IMR-90 (cell line): ENCODE data around the gene NAP1L5. TPM values are rescaled to one million over a fixed set of nuclear protein-coding genes. Genes with fewer than 3 reads are reported as not detected.

Source experiments
- ATAC-seq: fragments of 200-7000 bp; cut with Tn5 transposase; 2 replicates; pipeline ENCODE4 v1.9.1; 2020; ENCODE audit warnings: low read depth, mild to moderate bottlenecking, moderate library complexity
- BruUV-seq: library from RNA; stranded (reverse); fragments of 400-500 nt; replicated peaks from 2 replicates; lab custom pipeline; 2021; lab: Mats Ljungman, UMichigan
- CTCF ChIA-PET: fragments of 300-600 bp; formaldehyde crosslinking; extraction: SDS; loops from one replicate; lab custom pipeline; 2021; ENCODE audit warnings: antibody characterized with exemption; lab: Yijun Ruan, JAX
- POLR2A ChIA-PET: fragments of 300-600 bp; sonication (Branson Sonifier 250); formaldehyde crosslinking; loops from one replicate; lab custom pipeline; 2022; ENCODE audit warnings: antibody characterized with exemption; ENCODE audit not compliant: unreplicated experiment; lab: Charles Lee
- DNase-seq: peaks from one replicate; pipeline ENCODE4 v3.0.0; 2013
- H2AFZ ChIP-seq: replicated peaks from 2 replicates; pipeline ENCODE3; 2013; ENCODE audit warnings: low read length, mild to moderate bottlenecking; ENCODE audit not compliant: poor library complexity
- H2AK5ac ChIP-seq: 2 replicates; pipeline ENCODE4 v1.6.1; 2013; ENCODE audit warnings: low read depth, low read length, inconsistent platforms
- H2AK9ac ChIP-seq: replicated peaks from 2 replicates; pipeline ENCODE3; 2013; ENCODE audit warnings: mild to moderate bottlenecking, low read depth, low read length, moderate library complexity; ENCODE audit not compliant: poor library complexity
- H2BK120ac ChIP-seq: 2 replicates; pipeline ENCODE4 v1.6.1; 2013; ENCODE audit warnings: low read depth, low read length, inconsistent platforms
- H2BK15ac ChIP-seq: 3 replicates; pipeline ENCODE4 v1.6.1; 2013; ENCODE audit warnings: low read depth, low read length, inconsistent platforms
- H2BK20ac ChIP-seq: 2 replicates; pipeline ENCODE4 v1.6.1; 2013; ENCODE audit warnings: low read depth, mild to moderate bottlenecking, inconsistent platforms, low read length, moderate library complexity
- H2BK5ac ChIP-seq: 2 replicates; pipeline ENCODE4 v1.6.1; 2013; ENCODE audit warnings: mild to moderate bottlenecking, low read depth, low read length, inconsistent platforms; ENCODE audit not compliant: poor library complexity, severe bottlenecking
- H3K14ac ChIP-seq: replicated peaks from 2 replicates; pipeline ENCODE4 v1.6.1; 2013; ENCODE audit warnings: low read depth, low read length, inconsistent platforms
- H3K18ac ChIP-seq: 2 replicates; pipeline ENCODE4 v1.6.1; 2013; ENCODE audit warnings: low read depth, low read length, control low read depth
- H3K23ac ChIP-seq: 2 replicates; pipeline ENCODE4 v1.6.1; 2013; ENCODE audit warnings: low read depth, low read length, inconsistent platforms
- H3K27ac ChIP-seq: 2 replicates; pipeline ENCODE4 v1.5.1; 2013; ENCODE audit warnings: mild to moderate bottlenecking, control low read depth, low read length; ENCODE audit not compliant: insufficient read depth
- H3K27me3 ChIP-seq: 2 replicates; pipeline ENCODE4 v1.6.1; 2013; ENCODE audit warnings: low read length; ENCODE audit not compliant: control insufficient read depth, insufficient read depth
- H3K36me3 ChIP-seq: 2 replicates; pipeline ENCODE4 v1.6.1; 2013; ENCODE audit warnings: low read length, mixed read lengths; ENCODE audit not compliant: control insufficient read depth, insufficient read depth
- H3K4ac ChIP-seq: 2 replicates; pipeline ENCODE4 v1.6.1; 2013; ENCODE audit warnings: low read depth, low read length, inconsistent platforms
- H3K4me1 ChIP-seq: 2 replicates; pipeline ENCODE4 v1.6.1; 2013; ENCODE audit warnings: low read length, mixed read lengths; ENCODE audit not compliant: control insufficient read depth, insufficient read depth
- H3K4me2 ChIP-seq: 2 replicates; pipeline ENCODE4 v1.6.1; 2013; ENCODE audit warnings: low read depth, mild to moderate bottlenecking, control low read depth, low read length, moderate library complexity
- H3K4me3 ChIP-seq: 2 replicates; pipeline ENCODE4 v1.5.1; 2013; ENCODE audit warnings: low read depth, mild to moderate bottlenecking, control low read depth, low read length, moderate library complexity; ENCODE audit not compliant: insufficient read depth
- H3K56ac ChIP-seq: 2 replicates; pipeline ENCODE4 v1.6.1; 2013; ENCODE audit warnings: low read length, inconsistent platforms; ENCODE audit not compliant: insufficient read depth; ENCODE audit errors: extremely low read depth
- H3K79me1 ChIP-seq, 2 experiments: 2 replicates each; pipeline ENCODE4 v1.6.1; 2013; ENCODE audit warnings: low read length in 2 of 2, inconsistent platforms in 1 of 2, low read depth in 1 of 2
- H3K9ac ChIP-seq: 2 replicates; pipeline ENCODE4 v1.6.1; 2013; ENCODE audit warnings: low read depth, low read length, control low read depth
- H3K9me1 ChIP-seq: 2 replicates; pipeline ENCODE4 v1.6.1; 2013; ENCODE audit warnings: low read length, inconsistent platforms; ENCODE audit not compliant: insufficient read depth
- H3K9me3 ChIP-seq: 2 replicates; pipeline ENCODE4 v1.6.1; 2013; ENCODE audit warnings: low read length; ENCODE audit not compliant: control insufficient read depth, insufficient read depth
- H4K20me1 ChIP-seq: 2 replicates; pipeline ENCODE4 v1.6.1; 2013; ENCODE audit warnings: low read length, inconsistent platforms; ENCODE audit not compliant: insufficient read depth
- H4K5ac ChIP-seq: 2 replicates; pipeline ENCODE4 v1.6.1; 2013; ENCODE audit warnings: mild to moderate bottlenecking, low read depth, low read length, control low read depth
- H4K8ac ChIP-seq, 2 experiments: 2 replicates each; pipeline ENCODE4 v1.6.1; 2013; ENCODE audit warnings: low read depth in 2 of 2, low read length in 2 of 2, control low read depth in 1 of 2, inconsistent platforms in 1 of 2
- H4K91ac ChIP-seq: 2 replicates; pipeline ENCODE4 v1.6.1; 2013; ENCODE audit warnings: low read depth, low read length, inconsistent platforms; ENCODE audit not compliant: insufficient read depth
- CEBPB ChIP-seq: IDR thresholded peaks from 2 replicates; pipeline ENCODE4 v1.6.1; 2012; ENCODE audit warnings: low read depth, low read length, improper control_type of control experiment
- ELK1 ChIP-seq: fragments of 150-350 bp; IDR thresholded peaks from 2 replicates; pipeline ENCODE4 v1.6.1; 2016; ENCODE audit warnings: low read depth, mild to moderate bottlenecking, low read length, moderate library complexity, borderline replicate concordance
- MAFK ChIP-seq: IDR thresholded peaks from 2 replicates; pipeline ENCODE4 v1.6.1; 2012; ENCODE audit warnings: low read depth, low read length, improper control_type of control experiment
- MXI1 ChIP-seq: IDR thresholded peaks from 2 replicates; pipeline ENCODE4 v1.6.1; 2012; ENCODE audit warnings: low read depth, mild to moderate bottlenecking, low read length, moderate library complexity, borderline replicate concordance
- POLR2A ChIP-seq: IDR thresholded peaks from 2 replicates; pipeline ENCODE4 v1.6.1; 2012; ENCODE audit warnings: mild to moderate bottlenecking, low read depth, low read length
- RFX5 ChIP-seq: IDR thresholded peaks from 2 replicates; pipeline ENCODE4 v1.8.0; 2012; ENCODE audit warnings: low read depth, mild to moderate bottlenecking, low read length, moderate library complexity
- WGBS, 2 experiments: methylation state at CpG; one replicate each; pipeline versions ENCODE4 v1.1.5 to v1.1.7; 2013; ENCODE audit warnings: missing lambda C conversion rate in 2 of 2; ENCODE audit not compliant: insufficient read length in 1 of 2; ENCODE audit errors: extremely low coverage in 2 of 2; 5-methylcytosine and 5-hydroxymethylcytosine counted together
- dilution Hi-C: fragments of 300-500 bp; cut with HindIII; formaldehyde crosslinking; loops from one replicate; pipeline ENCODE4 v1.14.3; 2018; ENCODE audit warnings: low sequenced_read_pairs; ENCODE audit not compliant: unreplicated experiment
- in situ Hi-C: fragments of 300-500 bp; cut with MboI; formaldehyde crosslinking; loops from 3 replicates; pipeline ENCODE4 v1.14.3; 2019; ENCODE audit warnings: low sequenced_read_pairs, inconsistent platforms, mixed read lengths
- intact Hi-C: fragments of 100-400 bp; cut with micrococcal nuclease; formaldehyde crosslinking; loops from 2 replicates; pipeline ENCODE4 v1.10.0; 2022
- microRNA-seq, 2 experiments: library from miRNA; stranded (forward) in 1 of 2; unstranded in 1 of 2; fragments of 10-50 nt in 1 of 2; fragments of <30 nt in 1 of 2; gene quantifications in 1 of 2; microRNA quantifications in 1 of 2; one replicate each; pipeline versions ENCODE3 to v1.1.0; 2013 to 2020; ENCODE audit not compliant: insufficient read depth in 1 of 2, insufficient read length in 1 of 2, unreplicated experiment in 1 of 2
- polyA plus RNA-seq, 3 experiments: library from polyadenylated mRNA; depleted of rRNA; stranded (reverse); fragments of >200 nt; gene quantifications; 2 replicates each; pipeline ENCODE4 v1.2.3, GENCODE V29; 2012; ENCODE audit warnings: low replicate concordance in 1 of 3
- small RNA-seq, 5 experiments: library from RNA; depleted of rRNA; stranded (forward); fragments of <200 nt; gene quantifications; one replicate each; pipeline ENCODE3, GENCODE V24; 2012
- total RNA-seq: library from RNA; depleted of rRNA; stranded (reverse); fragments of >200 nt; gene quantifications from 2 replicates; pipeline ENCODE4 v1.2.3, GENCODE V29; 2012; rRNA removed

The NAP1L5 gene
- total and polyA plus RNA-seq, 2 of the 4 experiments (the other 2 are of a cell fraction) = 3.9 to 5.3 TPM

- no peak for TF ChIP-seq CEBPB
Measured at GRCh38 chr4:88646528-88647280, 50.9 kb downstream of the NAP1L5 start (continued).

DNA sequence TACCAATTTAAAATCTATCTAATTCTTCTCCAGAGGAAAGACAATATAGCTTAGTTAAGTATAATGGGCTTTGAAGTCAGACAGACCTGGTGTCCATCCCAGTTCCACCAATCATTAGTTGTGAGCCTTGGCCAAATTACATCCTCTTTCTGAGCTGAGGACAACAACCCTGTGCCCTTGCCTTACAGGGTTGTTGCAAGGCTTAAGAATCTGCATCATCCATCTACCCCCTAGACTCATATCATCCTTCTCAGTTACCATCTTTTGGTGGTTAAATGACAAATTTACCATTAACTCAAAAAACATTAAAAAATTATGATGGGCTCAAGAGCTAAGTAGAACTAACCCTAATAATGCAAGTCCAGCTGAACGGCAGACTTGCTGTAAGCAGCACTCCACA is 51.6 kb downstream of the NAP1L5 start:
- no peak for ATAC-seq
- no peak overlapping the region for H2BK5ac ChIP-seq
- H4K8ac ChIP-seq = no peak overlapping the region

More for the DNA sequence above, 51.6 kb downstream of the NAP1L5 start:
- H3K18ac ChIP-seq = no peak overlapping the region
- no peak for DNase-seq
- in situ Hi-C loops (no loop called here), dilution Hi-C loops (no loop called here), intact Hi-C loops (no loop called here)
- no peaks in the 10 kb centered on the region for H3K27me3 ChIP-seq
- H3K9me3 ChIP-seq = no peaks in the 10 kb centered on the region
- H3K36me3 ChIP-seq = no peaks in the 10 kb centered on the region
- no CpG with 5 or more reads among the region's 1 CpG for WGBS, 2 experiments
- H3K14ac ChIP-seq = no peak overlapping the region
- H2AK9ac ChIP-seq = no peak overlapping the region
- no peak overlapping the region for H3K4me3 ChIP-seq
- CTCF ChIA-PET = no interaction called here
- H4K91ac ChIP-seq = no peak overlapping the region
- H3K27ac ChIP-seq = no peak overlapping the region
- POLR2A ChIA-PET = no interaction called here
- no peak overlapping the region for H2AK5ac ChIP-seq
- H3K4me1 ChIP-seq = no peaks in the 10 kb centered on the region
- H4K5ac ChIP-seq = no peak overlapping the region
- H2BK120ac ChIP-seq = no peak overlapping the region
- TF ChIP-seq MAFK (no peak), ELK1 (no peak), RFX5 (no peak), POLR2A (no peak), MXI1 (no peak)
- no peak overlapping the region for H2AFZ ChIP-seq
- H2BK20ac ChIP-seq = no peak overlapping the region
- H3K23ac ChIP-seq = no peak overlapping the region
- no peaks in the 10 kb centered on the region for H4K20me1 ChIP-seq
- no TSS peak for BruUV-seq
- no peak overlapping the region for H3K56ac ChIP-seq
- H3K9ac ChIP-seq = no peak overlapping the region
- H3K4ac ChIP-seq = no peak overlapping the region
- no peak overlapping the region for H3K4me2 ChIP-seq
- H3K79me1 ChIP-seq = peaks cover 5 to 14% of the 10 kb centered on the region in 2 experiments; a peak in 3 of 4 replicates
- no peak overlapping the region for H2BK15ac ChIP-seq
- H3K9me1 ChIP-seq = 0 out of 2 replicates have a peak, but pooled peaks cover 3% of the 10 kb centered on the region

Small RNA genes lying within 50 kb of the gene (microRNA-seq; reads per million reads assigned to microRNA genes)
- gene RF02115 (ENCODE audit: insufficient read depth, insufficient read length) = not detected
- not detected for gene RNU6-33P (ENCODE audit: insufficient read depth, insufficient read length)

Small RNA genes lying within 50 kb of the gene (small RNA-seq; reads per million reads assigned to genes)
- gene RF02115 (0 reads per million in 5 experiments), gene RNU6-33P (2.1 to 104 (median 4.1) reads per million in 5 experiments)

Other genes with a start within 250 kb of the NAP1L5 start
- gene HERC5, start 240.7 kb downstream of the NAP1L5 start, total RNA-seq = under 0.01 TPM in 2 replicates
- gene HERC5, start 240.7 kb downstream of the NAP1L5 start, polyA plus RNA-seq (2012; rRNA removed) = not detected in 2 replicates
- 43.4 and 61.7 TPM in 2 replicates for gene PYURF, start 174.1 kb downstream of the NAP1L5 start, total RNA-seq
- gene PYURF, start 174.1 kb downstream of the NAP1L5 start, polyA plus RNA-seq (2012; rRNA removed) = 40.2 and 51.0 TPM in 2 replicates
- 9.5 and 13.1 TPM in 2 replicates for gene HERC3, start 105.3 kb downstream of the NAP1L5 start, total RNA-seq
- gene HERC3, start 105.3 kb downstream of the NAP1L5 start, polyA plus RNA-seq (2012; rRNA removed) = 6.5 and 8.9 TPM in 2 replicates